GM21619 (cell line): ENCODE data around the gene ERFL.

Experiments
- ATAC-seq: cut with Tn5 transposase; IDR thresholded peaks from one replicate; pipeline ENCODE4 v1.9.1; 2021; ENCODE audit not compliant: unreplicated experiment

ERFL gene

GRCh38 chr19:41927497-41928192, 604 bp downstream of the ERFL start:
- ATAC-seq, result no peak

DNA sequence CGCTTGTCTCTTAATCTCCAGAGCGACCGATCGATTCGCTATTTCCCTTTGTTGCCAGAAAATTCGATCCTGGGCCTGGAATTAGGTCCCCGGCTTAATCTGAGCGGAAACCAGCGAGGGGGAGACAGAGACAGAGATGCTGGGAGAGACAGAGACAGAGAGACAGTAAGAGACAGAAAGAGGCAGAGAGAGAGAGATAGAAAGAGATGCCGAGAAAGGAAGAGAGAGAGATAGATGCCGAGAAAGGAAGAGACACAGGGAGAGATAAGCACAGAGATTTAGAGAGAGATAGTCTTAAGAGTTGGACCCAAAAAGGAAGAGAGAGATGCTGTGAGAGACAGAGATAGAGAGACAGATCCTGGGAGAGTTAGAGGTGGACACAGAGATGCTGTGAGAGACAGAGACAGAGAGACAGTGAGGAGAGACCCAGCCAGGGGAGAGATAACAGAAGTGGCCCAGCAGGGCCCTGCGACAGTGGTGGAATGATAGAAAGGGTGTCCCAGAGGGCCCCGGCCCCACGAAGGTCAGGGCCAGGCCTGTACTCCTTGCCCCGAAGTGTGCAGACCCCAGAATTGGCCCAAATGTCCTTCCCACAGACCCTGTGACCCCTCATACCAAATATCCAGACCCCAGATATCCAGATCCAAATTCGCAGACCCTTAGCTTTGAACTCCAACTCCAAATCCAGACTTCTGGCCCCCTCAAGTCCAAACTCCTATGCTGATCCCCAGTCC, 1.3 kb downstream of the ERFL start:
- ATAC-seq, result no peak

GRCh38 chr19:41926028-41926762, 2.1 kb downstream of the ERFL start:
- ATAC-seq, result no peak

DNA sequence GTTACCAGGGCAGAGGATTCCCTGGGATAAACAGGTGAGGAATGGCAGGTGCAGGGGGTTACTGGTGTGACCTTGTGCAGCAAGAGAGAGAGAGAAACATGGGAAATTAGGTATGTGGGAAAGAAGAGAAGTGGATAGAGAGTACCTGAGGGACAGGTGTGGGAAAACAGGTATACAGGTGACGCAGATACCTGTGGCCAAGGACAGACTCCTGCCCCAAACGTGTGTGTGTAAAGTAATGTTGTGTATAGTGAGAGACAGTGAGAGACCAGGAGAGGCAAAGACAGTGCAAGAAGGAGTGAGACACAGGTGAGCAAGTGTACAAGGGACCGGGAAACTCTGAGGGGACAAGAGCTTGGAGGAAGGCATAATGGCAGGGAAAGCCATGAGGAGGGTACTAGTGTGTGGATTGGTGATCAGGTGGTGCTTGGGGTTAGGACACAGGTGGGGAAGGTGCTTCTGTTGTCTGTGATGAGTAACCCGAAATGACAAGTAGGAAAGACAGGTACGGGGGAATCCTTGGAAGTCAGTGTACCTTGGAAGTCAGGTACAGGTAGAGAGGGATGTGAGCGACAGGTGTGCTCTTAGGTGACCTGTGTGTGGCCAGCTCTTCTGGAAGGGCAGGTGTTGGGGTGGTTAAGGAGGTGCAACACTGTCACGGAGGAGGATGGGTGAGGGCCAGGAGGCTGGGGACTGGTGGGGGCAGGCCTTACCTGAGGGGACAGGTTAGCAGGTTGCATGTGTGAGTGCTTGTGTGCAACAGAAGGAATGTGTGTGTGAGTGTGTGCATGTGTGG, 2.8 kb downstream of the ERFL start:
- no peak for ATAC-seq

- no peak for ATAC-seq
Measured at GRCh38 chr19:41924151-41925145, 3.8 kb downstream of the ERFL start.

- ATAC-seq, result no peak
Measured at GRCh38 chr19:41923045-41923788, 5.0 kb downstream of the ERFL start.

DNA sequence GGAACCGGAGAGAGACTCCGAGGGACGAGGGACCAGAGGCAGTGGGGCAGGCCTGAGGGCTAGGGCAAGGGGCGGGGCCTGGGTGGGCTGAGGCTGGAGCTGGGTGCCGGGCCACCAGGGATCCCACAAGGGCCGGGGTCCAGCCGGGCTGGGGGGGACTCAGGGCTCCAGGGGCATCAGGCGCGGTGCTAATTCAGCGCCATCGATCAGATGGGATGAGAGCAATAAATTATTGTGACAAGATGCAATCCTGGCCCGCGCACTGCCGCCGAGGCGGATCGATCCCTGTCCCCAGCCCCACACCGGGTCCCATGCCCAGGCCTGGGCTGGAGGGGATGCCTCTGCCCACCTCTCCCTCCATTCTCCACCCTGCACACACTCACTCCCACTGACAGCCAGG, 5.7 kb downstream of the ERFL start:
- no peak for ATAC-seq

DNA sequence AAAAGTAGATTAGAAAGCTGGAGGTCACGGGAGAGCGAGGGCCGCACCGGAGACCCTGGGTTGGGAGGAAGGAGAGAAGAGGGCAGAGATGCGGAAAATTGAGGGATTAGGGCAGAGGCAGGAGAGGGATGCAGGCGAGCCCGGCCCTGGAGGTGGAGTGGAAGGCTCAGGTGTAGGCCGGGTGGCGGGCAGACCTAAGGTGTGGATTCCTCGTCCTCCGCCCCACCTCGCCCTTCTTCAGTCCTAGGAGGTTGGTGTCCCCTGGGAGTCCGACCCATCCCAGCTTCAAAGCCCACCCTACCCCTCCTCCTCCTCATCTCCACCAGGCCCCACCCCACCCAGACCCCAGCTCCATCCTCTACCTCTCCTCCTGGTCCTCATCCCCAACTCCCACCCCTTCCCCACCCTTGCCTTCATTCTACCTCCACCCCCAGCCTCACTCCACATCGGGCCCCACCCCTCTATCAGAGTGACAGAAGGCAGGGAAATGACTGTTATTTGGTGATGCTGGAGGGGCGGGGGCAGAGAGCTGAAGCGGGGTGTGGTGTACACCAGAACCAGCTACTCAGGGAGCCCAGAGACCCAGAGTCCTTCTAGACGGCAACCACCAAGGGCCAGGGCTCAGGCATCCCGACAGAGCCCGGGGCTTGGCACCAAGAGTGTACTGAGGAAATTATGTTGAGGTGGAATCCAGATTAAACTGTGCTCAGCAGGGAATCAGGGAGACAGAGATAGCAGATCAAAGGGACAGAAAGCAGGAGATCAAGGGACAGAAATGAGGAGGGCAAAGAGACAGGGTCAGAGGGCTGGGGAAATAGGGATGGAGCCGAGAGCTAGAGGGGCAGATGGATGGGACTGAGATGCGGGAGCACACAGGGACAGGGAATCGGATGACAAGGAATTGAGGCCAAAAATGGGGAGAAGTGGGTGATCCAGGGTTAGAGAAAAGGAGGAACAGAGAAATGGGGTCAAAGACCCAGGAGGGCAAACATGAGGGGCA, 6.4 kb downstream of the ERFL start:
- no peak for ATAC-seq

DNA sequence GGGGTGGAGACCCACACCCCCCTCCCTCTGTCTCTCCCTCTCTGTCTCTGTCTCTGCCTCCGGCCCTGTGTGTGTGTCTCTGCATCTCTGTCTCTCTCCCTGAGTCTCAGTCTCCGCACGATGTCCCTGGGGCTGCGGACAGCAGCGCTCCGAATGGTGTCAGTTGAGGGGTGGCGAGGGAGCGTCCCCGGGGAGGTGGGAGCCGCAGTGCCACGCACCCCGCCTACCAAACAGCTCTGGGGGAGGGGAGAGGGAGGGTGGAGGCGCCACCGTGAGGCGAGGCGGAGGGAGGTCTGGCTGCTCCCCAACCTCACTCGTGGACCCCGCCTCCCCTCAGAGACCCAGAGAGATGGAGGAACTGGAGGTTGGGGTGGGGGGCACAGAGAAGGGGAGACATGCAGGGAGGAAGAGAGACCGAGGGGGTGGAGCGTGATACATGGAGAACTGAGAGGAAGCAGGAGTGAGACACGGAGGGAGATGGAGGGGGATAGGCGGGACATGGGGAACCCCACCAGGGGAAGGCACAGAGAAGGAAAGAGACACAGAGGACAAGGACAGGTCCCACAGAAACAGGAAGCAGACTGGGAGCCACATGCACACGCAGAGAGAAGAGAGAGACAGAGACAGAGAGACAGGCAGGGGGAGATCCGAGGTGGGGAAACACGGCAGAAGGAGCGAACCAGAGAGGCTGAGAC, 7.2 kb downstream of the ERFL start:
- no peak for ATAC-seq

DNA sequence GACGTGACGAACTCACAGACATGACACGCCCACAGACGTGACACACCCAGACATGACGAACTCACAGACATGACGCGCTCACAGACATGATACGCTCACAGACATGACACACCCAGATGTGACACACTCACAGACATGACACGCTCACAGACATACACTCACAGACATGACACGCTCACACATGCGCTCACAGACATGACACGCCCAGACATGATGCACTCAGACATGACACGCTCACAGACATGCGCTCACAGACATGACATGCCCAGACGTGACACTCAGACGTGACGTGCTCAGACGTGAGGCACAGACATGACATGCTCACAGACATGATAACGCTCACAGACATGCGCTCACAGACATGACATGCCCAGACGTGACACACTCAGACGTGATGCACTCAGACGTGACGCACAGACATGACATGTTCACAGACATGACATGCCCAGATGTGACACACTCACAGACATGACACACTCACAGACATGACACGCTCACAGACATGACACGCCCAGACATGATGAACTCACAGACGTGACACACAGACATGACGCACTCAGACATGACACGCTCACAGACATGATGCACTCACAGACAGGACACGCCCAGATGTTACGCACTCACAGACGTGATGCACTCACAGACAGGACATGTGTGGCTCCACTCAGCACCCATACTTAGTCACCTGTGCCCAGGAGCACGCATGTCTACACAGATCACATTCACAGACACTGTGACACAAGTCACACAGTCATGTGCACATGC, 8.1 kb downstream of the ERFL start:
- ATAC-seq, result no peak

GRCh38 chr19:41918653-41919244, 9.5 kb downstream of the ERFL start:
- no peak for ATAC-seq

DNA sequence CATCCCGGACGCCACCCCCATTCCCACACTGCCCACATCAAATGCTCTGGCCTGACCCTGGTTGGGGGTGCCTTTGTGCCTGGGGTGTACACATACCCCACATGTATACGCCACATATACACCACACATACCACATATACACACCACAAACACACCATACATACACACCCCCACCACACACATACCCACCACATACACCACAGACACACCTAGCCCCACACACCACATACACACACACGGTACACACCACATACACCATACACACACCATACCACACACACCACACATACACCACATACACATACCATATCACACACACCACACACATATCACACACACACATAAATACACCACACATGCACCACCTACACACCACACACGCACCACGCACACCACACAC, 10.2 kb downstream of the ERFL start:
- ATAC-seq, result no peak

DNA sequence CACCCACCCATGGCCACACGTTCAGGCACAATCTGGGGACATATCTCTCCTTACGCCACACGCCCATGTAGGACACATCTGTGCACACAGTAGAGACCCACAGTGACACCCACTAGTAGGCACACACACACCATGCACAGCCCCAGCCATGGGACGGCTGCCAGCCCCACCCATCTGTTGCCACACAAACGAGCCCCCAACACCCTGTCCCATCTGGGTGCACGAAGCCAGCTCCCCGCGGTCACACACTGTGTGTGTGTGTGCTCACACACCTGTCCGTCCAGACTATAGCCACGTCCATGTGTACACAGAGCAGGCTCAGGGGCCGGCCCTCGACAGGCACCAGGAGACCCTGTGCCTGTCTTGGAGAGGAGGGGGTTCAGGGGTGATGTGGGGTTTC, 10.6 kb downstream of the ERFL start:
- no peak for ATAC-seq

GRCh38 chr19:41915776-41916414, 12.4 kb downstream of the ERFL start:
- ATAC-seq, result no peak

GRCh38 chr19:41915021-41915775, 13.1 kb downstream of the ERFL start:
- no peak for ATAC-seq
